G401 (cell line): ENCODE measurements around the gene SLC19A1. TPM values are rescaled to one million over a fixed set of nuclear protein-coding genes. Genes with fewer than 3 reads are reported as not detected.
A peak's percentile ranks its signal among the peaks of the same experiment; 100 is the strongest.
"Not testable (repeated sequence)": the region's sequence is repeated elsewhere in the genome, so short reads cannot be mapped to it uniquely, and the experiment has no call there.

ENCODE experiments used
- DNase-seq: peaks from one replicate; pipeline ENCODE4 v3.0.0-alpha.2; 2015; ENCODE audit warnings: low spot score
- in situ Hi-C: cut with HindIII; loops from 2 replicates; pipeline ENCODE4 v1.10.0; 2016; ENCODE audit warnings: low sequenced_read_pairs, mixed read lengths
- total RNA-seq: library from RNA; depleted of rRNA; stranded (reverse); fragments of >200 nt; shearing (Covaris generic); gene quantifications from 2 replicates; pipeline ENCODE4 v1.2.3, GENCODE V29; 2014

The SLC19A1 gene
- total RNA-seq, 1 experiment from 2014 or later, result 15.4 TPM

DNA sequence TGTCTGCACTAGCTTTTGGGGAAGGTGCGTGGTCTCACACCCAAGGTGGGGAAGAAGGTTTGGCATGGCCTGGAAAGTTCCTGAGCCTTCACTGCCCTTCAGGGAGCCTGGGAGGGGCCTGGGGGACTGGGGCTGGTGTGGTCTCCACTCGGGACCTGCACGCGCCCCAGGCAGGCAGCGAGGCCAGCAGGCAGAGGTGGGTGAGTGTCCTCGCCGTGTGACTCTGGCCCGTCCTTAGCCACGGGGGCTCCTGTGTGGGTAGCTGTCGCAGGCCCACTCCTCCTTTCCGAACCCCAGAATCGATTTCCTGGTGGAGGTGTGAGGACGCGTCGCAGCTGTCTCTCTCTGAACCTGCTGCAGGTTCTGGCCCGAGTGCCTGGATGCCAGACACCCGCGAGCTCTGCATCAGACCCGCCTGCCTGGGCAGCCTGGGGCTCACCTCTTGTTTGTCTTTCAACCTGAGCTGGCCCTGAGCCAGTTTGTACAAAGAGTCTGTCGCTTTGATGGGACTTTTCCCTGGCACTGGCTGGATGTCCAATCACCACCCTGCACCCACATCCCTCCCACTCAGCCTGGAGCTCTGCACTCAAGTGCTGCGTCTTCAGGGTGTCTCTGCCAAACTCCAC lies 36.0 kb upstream of the SLC19A1 start:
- no peak for DNase-seq
- in situ Hi-C loops, result no loop called here

DNA sequence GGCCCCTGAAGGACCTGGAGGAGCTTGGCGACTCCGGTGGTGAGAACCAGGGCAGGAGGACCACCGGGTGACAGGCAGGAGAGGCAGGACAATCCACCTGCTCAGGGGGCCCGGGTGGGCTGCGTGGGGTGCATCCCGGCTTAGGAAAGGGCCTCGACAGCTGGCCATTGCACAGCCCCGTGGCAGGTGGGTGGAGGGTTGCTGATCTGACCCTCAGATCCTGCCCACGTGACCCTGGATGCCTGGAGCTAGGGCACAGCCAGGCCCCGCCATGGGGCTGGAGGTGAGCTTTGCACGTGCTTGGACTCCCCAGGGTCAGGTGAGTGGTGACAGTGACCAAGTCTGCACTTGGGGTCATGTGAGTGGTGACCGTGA lies 35.5 kb upstream of the SLC19A1 start:
- no peak for DNase-seq
- in situ Hi-C loops, result no loop called here

GRCh38 chr21:45576838-45577737 lies 34.8 kb upstream of the SLC19A1 start:
- in situ Hi-C loops, result no loop called here
- DNase-seq, result no peak

GRCh38 chr21:45575993-45576837 lies 34.0 kb upstream of the SLC19A1 start:
- in situ Hi-C loops, result no loop called here
- no peak for DNase-seq

DNA sequence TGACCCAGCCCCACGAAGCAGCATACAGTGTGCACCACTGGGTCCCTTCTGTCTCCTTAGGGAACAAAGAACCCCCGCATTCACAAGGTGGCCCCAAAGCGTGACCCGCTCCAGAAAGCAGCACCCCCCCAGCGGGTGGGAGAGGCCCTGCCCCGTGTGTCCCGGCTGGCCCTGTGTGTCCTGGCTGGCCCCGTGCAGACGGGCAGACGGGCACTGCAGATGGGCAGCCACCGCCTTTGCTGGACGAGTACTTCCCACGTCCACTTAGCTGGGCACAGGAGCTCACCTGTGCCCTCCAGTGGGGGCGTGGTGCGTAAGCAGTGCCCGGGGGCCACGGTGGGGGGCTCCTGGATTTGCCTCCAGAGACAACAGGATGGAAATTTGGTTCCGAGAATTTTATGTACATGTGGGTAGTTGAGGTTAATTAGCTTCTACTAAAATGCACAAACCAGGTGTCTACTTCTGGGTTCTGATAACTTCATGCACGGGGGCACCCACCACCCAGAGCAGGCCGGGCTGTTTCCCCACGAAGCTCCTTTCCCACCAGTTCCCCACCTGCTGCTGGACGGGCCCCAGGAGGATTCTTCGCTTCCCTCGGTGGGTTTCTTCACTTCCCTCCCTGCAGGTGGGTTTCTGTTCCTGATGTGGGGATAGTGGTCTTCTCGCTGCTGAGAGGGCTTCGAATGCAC lies 33.2 kb upstream of the SLC19A1 start:
- in situ Hi-C loops, result no loop called here
- no peak for DNase-seq

DNA sequence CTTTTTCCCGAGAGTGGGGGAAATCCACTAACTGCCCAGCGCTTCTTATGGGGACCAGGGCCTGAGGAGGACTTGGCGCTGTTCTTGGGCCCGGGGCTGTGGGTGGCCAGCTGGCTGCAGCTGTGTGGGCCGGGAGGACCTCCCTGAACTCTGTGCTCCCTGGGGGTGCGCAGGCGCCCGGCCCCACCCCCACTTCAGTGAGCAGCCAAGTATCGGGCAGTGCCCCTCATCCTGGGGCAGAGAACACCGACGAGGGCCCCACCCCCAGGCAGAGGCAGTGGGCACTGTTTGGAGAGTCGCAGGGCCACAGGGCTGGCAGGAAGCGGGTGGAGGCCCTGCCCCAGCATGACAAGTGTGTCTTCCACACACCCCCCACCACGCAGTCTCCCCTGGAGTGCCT lies 32.5 kb upstream of the SLC19A1 start:
- DNase-seq, result no peak
- in situ Hi-C loops, result no loop called here

GRCh38 chr21:45574081-45574501 lies 31.9 kb upstream of the SLC19A1 start:
- DNase-seq, result no peak
- in situ Hi-C loops, result no loop called here

GRCh38 chr21:45573452-45574035 lies 31.3 kb upstream of the SLC19A1 start:
- in situ Hi-C loops, result no loop called here
- DNase-seq, result no peak

DNA sequence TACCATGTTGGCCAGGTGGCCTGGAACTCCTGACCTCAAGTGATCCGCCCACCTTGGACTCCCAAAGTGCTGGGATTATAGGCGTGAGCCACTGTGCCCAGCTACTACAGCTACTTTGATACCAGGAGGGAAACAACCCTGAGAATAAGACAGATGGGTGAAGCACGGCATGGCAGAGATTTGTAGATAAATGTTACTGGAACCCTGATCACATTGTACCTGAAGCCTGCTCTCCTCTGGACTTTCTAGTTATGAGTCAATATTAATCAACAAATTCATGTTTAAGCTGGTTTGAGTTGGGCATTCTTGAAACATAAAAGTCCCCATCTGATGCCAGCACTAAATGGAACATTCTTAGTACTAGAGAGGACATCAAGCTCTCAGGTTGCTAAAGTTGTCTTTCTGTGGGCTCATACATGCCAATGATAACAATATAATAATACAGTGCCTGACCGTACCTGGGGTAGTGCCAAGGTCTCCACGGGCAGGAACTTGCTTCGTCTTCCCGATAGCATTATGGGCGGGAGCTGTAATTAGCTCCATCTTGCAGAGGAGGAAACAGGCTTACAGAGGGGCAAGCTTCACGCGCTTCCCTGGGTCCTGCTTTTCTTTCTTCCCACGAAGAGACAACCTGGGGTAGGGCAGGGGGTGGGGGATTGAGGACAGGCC lies 30.7 kb upstream of the SLC19A1 start:
- DNase-seq, result no peak
- in situ Hi-C loops, result no loop called here

DNA sequence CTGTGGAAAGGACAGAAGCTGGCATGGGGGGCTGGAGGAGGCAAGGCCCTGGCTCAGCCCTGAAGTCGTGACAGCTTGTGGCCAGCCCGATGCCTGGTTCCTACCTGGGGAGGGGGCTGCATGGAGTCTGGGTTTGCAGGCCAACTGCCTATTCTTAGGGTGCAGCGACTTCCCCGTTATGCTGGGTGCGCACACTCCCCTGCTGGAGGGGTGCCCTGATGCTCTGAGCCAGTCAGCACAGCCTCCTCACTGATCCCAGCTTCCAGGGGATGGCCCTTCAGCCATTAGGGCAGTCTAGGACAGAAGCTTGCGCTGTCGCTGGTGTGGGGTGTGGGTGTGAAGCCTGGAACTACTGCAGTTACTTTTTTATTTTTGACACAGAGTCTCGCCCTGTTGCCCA lies 30.0 kb upstream of the SLC19A1 start:
- in situ Hi-C loops, result no loop called here
- DNase-seq, result no peak

GRCh38 chr21:45571641-45572040 lies 29.4 kb upstream of the SLC19A1 start:
- no peak for DNase-seq
- in situ Hi-C loops, result no loop called here

- DNase-seq, result peak; percentile 83
- in situ Hi-C loops, result no loop called here
Observed at GRCh38 chr21:45570826-45571601, 28.8 kb upstream of the SLC19A1 start.

DNA sequence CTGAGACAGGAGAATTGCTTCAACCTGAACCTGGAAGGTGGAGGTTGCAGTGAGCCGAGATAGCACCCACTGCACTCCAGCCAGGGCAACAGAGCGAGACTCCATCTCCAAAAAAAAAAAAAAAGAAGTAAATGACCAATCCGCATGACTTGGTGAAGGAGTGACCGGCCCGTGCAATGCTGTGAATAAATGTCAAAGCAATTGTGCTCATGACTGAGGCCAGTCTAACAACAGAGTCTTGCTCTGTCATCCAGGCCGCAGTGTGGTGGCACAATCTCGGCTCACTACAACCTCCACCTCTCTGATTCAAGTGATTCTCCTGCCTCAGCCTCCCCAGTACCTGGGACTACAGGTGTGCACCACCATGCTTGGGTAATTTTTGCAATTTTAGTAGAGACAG lies 27.8 kb upstream of the SLC19A1 start:
- DNase-seq, result no peak
- in situ Hi-C loops, result no loop called here

DNA sequence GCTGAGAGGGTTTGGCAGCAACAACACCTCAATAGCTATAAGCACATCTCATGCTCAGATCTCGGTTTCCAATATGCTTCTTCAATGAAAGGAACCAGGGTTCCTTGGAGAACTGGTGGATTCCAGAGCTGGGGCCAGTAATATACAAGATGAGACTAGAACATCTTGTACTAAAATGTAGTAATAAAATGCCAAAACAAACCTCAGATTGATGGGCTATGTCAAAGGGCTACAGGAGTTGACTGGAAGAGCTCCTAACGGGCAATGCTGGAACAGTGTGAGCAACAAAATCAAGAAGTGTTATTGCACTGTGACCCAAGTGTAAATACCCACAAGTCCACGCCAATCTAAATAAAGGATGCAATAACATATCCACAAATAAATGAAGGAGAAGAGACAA lies 26.1 kb upstream of the SLC19A1 start:
- in situ Hi-C loops, result no loop called here
- no peak for DNase-seq

DNA sequence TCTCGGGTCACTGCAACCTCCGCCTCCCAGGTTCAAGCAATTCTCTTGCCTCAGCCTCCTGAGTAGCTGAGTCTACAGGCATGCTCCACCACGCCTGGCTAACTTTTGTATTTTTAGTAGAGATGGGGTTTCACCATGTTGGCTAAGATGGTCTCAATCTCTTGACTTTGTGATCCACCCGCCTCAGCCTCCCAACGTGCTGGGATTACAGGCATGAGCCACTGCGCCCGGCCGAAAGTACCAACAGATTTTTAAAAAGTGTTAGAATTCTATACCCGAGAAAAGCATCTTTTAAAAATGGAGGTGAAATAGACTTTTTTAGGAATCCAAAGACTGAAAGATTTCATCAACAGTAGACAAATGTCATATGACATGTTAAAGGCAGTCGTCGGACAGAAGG lies 21.9 kb upstream of the SLC19A1 start:
- in situ Hi-C loops, DNase-seq: not testable (repeated sequence)

DNA sequence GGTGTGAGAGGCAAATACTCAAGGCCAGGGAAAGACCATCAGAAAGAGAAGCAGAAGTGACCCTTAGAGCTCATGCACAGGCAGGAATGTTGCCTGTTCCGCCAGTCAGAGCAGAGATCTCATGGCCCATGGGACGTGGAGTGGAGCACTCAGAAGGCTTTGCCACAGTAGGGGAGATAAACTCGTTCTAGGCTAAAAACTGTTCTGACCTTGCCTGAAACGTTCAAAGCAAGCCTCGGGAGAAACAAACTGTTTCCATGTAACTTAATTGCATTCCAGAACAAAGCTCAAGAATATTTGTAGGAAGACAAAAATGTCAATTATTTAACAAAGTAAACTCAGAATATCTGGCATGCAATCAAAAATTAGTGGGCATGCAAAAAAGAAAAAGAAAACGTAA lies 20.7 kb upstream of the SLC19A1 start:
- in situ Hi-C loops, result no loop called here
- no peak for DNase-seq

GRCh38 chr21:45562402-45562801 lies 20.2 kb upstream of the SLC19A1 start:
- in situ Hi-C loops, result no loop called here
- DNase-seq, result no peak

DNA sequence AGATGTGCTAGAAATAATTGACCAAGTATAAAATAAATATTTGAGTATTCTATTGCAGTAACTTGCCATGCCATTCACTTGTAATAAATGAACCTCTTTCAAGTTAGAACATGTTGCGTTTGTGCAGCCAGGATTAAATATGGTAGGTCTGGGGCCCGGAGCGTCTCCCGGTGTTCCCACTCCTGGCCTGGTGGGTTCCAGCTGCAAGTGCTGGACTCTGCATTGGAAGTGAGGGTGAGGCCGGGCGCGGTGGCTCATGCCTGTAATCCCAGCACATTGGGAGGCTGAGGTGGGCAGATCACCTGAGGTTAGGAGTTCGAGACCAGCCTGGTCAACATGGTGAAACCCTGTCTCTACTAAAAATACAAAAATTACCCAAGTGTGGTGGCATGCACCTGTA lies 19.0 kb upstream of the SLC19A1 start:
- DNase-seq, in situ Hi-C loops: not testable (repeated sequence)
